ENCODE results near the gene DLGAP4.

- TF ChIP-seq CBX5 (IDR thresholded peaks at IDR 0.05; ENCODE audit: low read depth, low read length) (no peak), POLR2A (IDR thresholded peaks at IDR 0.05; ENCODE audit: control extremely low read depth in 1 of 2, low read depth in 2 of 2, low read length in 2 of 2) (no peak), RFX5 (IDR thresholded peaks at IDR 0.05; ENCODE audit: borderline replicate concordance, low read depth, low read length) (no peak), CEBPB (IDR thresholded peaks at IDR 0.05; ENCODE audit: low read depth, low read length) (no peak)
- TF ChIP-seq, protein P1, sequence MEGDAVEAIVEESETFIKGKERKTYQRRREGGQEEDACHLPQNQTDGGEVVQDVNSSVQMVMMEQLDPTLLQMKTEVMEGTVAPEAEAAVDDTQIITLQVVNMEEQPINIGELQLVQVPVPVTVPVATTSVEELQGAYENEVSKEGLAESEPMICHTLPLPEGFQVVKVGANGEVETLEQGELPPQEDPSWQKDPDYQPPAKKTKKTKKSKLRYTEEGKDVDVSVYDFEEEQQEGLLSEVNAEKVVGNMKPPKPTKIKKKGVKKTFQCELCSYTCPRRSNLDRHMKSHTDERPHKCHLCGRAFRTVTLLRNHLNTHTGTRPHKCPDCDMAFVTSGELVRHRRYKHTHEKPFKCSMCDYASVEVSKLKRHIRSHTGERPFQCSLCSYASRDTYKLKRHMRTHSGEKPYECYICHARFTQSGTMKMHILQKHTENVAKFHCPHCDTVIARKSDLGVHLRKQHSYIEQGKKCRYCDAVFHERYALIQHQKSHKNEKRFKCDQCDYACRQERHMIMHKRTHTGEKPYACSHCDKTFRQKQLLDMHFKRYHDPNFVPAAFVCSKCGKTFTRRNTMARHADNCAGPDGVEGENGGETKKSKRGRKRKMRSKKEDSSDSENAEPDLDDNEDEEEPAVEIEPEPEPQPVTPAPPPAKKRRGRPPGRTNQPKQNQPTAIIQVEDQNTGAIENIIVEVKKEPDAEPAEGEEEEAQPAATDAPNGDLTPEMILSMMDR (IDR thresholded peaks at IDR 0.05; ENCODE audit: control extremely low read depth in 1 of 3, insufficient read depth in 1 of 3, low read depth in 1 of 3, low read length in 3 of 3) = no peak
- TF ChIP-seq, protein P2, sequence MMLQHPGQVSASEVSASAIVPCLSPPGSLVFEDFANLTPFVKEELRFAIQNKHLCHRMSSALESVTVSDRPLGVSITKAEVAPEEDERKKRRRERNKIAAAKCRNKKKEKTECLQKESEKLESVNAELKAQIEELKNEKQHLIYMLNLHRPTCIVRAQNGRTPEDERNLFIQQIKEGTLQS (IDR thresholded peaks at IDR 0.05; ENCODE audit: insufficient read depth, low read depth, low read length) = no peak
- TF ChIP-seq, protein P3, sequence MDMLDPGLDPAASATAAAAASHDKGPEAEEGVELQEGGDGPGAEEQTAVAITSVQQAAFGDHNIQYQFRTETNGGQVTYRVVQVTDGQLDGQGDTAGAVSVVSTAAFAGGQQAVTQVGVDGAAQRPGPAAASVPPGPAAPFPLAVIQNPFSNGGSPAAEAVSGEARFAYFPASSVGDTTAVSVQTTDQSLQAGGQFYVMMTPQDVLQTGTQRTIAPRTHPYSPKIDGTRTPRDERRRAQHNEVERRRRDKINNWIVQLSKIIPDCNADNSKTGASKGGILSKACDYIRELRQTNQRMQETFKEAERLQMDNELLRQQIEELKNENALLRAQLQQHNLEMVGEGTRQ (IDR thresholded peaks at IDR 0.05; ENCODE audit: low read length) = no peak
These were observed 213.8 kb downstream of the DLGAP4 start for GRCh38 chr20:36519944-36520343.

All from H1 (cell line).